Brain microvascular endothelial cell (primary cell): ENCODE data around the gene EEFSEC.
"Not testable (repeated sequence)": the region's sequence is repeated elsewhere in the genome, so short reads cannot be mapped to it uniquely, and the experiment has no call there.

Experiments used
- DNase-seq: peaks from one replicate; pipeline ENCODE4 v3.0.0-alpha.2; 2020
- H3K27ac ChIP-seq: fragments of 250-450 bp; sonication (Bioruptor Pico); 2 replicates; pipeline ENCODE4 v1.5.1; 2020; ENCODE audit warnings: mild to moderate bottlenecking, moderate library complexity
- H3K27me3 ChIP-seq: fragments of 250-450 bp; sonication (Bioruptor Pico); replicated peaks from 2 replicates; pipeline ENCODE4 v1.5.1; 2020; ENCODE audit warnings: mild to moderate bottlenecking
- H3K36me3 ChIP-seq: fragments of 250-450 bp; sonication (Bioruptor Pico); replicated peaks from 2 replicates; pipeline ENCODE4 v1.5.1; 2020; ENCODE audit warnings: mild to moderate bottlenecking
- H3K4me3 ChIP-seq: 2 replicates; pipeline ENCODE4 v1.5.1; 2011; ENCODE audit warnings: low read depth, mild to moderate bottlenecking, control low read depth, low read length, moderate library complexity
- in situ Hi-C: cut with HindIII; loops from 2 replicates; pipeline ENCODE4 v1.10.0; 2017; ENCODE audit warnings: low sequenced_read_pairs, low pct_ligation_motif_present
- TF ChIP-seq, protein P1 (sequence below): IDR thresholded peaks from 2 replicates; pipeline ENCODE4 v1.5.1; 2011; ENCODE audit warnings: low read depth, mild to moderate bottlenecking, moderate library complexity, low read length, control low read depth, inconsistent platforms; ENCODE audit errors: missing control alignments

Gene EEFSEC

DNA sequence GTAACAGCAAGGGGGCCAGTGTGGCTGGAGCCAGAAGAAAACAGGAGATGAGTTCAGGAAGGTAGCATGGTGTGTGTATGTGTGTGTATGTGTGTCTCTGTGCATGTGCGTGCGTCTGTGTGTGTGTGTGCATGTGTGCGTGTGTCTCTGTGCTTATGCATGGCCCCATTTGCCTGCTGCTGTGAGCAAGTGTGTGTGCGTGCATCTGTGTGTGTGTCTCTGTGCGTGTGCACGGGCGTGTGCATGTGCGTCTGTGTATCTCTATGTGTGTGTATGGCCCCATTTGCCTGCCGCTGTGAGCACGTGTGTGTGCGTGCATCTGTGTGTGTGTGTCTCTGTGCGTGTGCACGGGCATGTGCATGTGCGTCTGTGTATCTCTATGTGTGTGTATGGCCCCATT lies 7.1 kb upstream of the EEFSEC start:
- in situ Hi-C loops: no loop called here
- TF ChIP-seq, protein P1, sequence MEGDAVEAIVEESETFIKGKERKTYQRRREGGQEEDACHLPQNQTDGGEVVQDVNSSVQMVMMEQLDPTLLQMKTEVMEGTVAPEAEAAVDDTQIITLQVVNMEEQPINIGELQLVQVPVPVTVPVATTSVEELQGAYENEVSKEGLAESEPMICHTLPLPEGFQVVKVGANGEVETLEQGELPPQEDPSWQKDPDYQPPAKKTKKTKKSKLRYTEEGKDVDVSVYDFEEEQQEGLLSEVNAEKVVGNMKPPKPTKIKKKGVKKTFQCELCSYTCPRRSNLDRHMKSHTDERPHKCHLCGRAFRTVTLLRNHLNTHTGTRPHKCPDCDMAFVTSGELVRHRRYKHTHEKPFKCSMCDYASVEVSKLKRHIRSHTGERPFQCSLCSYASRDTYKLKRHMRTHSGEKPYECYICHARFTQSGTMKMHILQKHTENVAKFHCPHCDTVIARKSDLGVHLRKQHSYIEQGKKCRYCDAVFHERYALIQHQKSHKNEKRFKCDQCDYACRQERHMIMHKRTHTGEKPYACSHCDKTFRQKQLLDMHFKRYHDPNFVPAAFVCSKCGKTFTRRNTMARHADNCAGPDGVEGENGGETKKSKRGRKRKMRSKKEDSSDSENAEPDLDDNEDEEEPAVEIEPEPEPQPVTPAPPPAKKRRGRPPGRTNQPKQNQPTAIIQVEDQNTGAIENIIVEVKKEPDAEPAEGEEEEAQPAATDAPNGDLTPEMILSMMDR: no peak
- Histone ChIP-seq H3K36me3 (no peaks in the 10 kb centered on the region), H3K4me3 (no peak overlapping the region), H3K27me3 (no peaks in the 10 kb centered on the region), H3K27ac (no peak overlapping the region)
- no peak for DNase-seq

DNA sequence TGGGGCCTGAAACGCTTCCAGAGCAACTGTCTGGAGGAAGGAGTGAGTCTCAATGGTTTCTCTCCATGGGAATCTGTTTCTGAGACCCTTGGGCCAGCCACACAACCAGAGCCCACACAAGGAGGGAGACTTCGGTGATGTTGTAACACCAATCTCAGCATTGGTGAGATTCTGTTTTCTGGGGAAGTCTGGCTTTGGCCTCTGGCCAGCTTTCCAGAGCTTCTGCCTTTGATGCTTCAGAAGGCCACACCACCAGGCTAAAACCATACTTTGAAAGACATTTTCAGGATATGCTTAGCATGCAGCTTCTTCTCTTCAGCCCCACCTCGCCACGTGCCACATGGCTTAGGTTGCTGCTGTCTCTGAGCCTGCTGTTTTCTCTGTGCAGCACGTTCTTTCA lies 3.6 kb upstream of the EEFSEC start:
- H3K36me3 ChIP-seq: no peaks in the 10 kb centered on the region
- in situ Hi-C loops: loop anchor here (25.0 kb wide), 1 partner anchor 438 kb away; no protein-coding TSS in a partner anchor

DNA sequence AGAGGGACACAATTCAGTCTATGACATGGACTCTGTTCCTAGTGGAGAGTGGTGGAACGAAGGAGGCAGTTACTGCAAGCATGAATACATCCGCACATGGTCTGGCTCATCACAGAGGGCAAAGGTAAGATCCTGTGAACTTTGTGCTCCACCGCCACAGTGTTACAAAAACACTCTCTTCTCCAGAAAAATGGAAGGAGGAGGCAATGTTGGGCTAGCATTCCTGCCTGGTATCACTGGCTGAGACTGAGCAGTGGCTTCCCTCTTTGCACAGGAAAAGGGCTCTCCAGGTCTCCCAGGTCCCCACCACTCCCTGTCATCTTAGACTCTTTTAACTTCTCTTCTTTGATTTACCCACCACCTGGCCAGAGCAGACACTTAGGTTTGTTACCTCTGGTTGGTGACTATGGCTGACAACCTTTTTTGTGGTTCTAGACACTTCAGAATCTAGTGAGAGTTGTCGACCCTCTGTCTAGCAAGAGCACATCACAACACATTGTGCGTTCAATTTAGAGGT lies 1.5 kb upstream of the EEFSEC start:
- in situ Hi-C loops: loop anchor here (25.0 kb wide), 1 partner anchor 435 kb away; no protein-coding TSS in a partner anchor
- DNase-seq: no peak
- TF ChIP-seq, protein P1: no peak
- Histone ChIP-seq H3K27me3 (no peaks in the 10 kb centered on the region), H3K27ac (no peak overlapping the region), H3K36me3 (no peaks in the 10 kb centered on the region), H3K4me3 (no peak overlapping the region)

More for the DNA sequence above, 3.6 kb upstream of the EEFSEC start:
- TF ChIP-seq, protein P1: no peak
- Histone ChIP-seq H3K27me3 (no peaks in the 10 kb centered on the region), H3K4me3 (no peak overlapping the region), H3K27ac (no peak overlapping the region)
- no peak for DNase-seq

- H3K27me3 ChIP-seq: no peaks in the 10 kb centered on the region
- no peak overlapping the region for H3K27ac ChIP-seq
- DNase-seq: peak; percentile 69
- H3K36me3 ChIP-seq: no peaks in the 10 kb centered on the region
- TF ChIP-seq, protein P1: no peak
- in situ Hi-C loops: loop anchor here (25.0 kb wide), 1 partner anchor 435 kb away; no protein-coding TSS in a partner anchor
- peak overlapping the region; percentile 75 for H3K4me3 ChIP-seq
These were observed 694 bp upstream of the EEFSEC start for GRCh38 chr3:128152419-128153155.

- not testable (repeated sequence) for DNase-seq, H3K27ac ChIP-seq, H3K36me3 ChIP-seq, H3K27me3 ChIP-seq
- in situ Hi-C loops: loop anchor here (25.0 kb wide), 1 partner anchor 433 kb away; no protein-coding TSS in a partner anchor
- peak overlapping the region; percentile 75 for H3K4me3 ChIP-seq
These were observed 1.1 kb downstream of the EEFSEC start for GRCh38 chr3:128154354-128154753.

GRCh38 chr3:128155616-128156360 lies 2.5 kb downstream of the EEFSEC start:
- Histone ChIP-seq H3K27ac (no peak overlapping the region), H3K27me3 (no peaks in the 10 kb centered on the region), H3K4me3 (no peak overlapping the region), H3K36me3 (no peaks in the 10 kb centered on the region)
- in situ Hi-C loops: loop anchor here (25.0 kb wide), 1 partner anchor 432 kb away; no protein-coding TSS in a partner anchor
- TF ChIP-seq, protein P1: no peak
- DNase-seq: no peak
